Right lobe of liver (tissue), 6 donors: ENCODE measurements around the gene LDLR. TPM values are rescaled to one million over a fixed set of nuclear protein-coding genes. Genes with fewer than 3 reads are reported as not detected.
A peak's percentile ranks its signal among the peaks of the same experiment; 100 is the strongest.

ENCODE experiments used
- ATAC-seq, 4 donors: fragments of 200-7000 bp; cut with Tn5 transposase; one replicate each; pipeline ENCODE4 v1.9.1; 2020; ENCODE audit warnings: mild to moderate bottlenecking in 4 of 4, moderate library complexity in 4 of 4
- DNase-seq, 3 donors: peaks; one replicate each; pipeline ENCODE4 v3.0.0-alpha.2; 2020
- H3K27ac ChIP-seq, 3 donors: fragments of 200-600 bp; one replicate each; pipeline ENCODE4 v1.8.0; 2022
- H3K27me3 ChIP-seq, 2 donors: fragments of 200-600 bp; one replicate each; pipeline ENCODE4 v1.8.0; 2022
- H3K36me3 ChIP-seq, 4 donors: fragments of 200-600 bp; sonication (generic) in 1 of 4; one replicate each; pipeline versions ENCODE4 v1.5.1 to v1.8.0; 2017 to 2022; ENCODE audit warnings: control low read depth in 1 of 4
- H3K4me1 ChIP-seq, 4 donors: fragments of 200-600 bp; sonication (generic) in 1 of 4; one replicate each; pipeline versions ENCODE4 v1.5.1 to v1.8.0; 2017 to 2022; ENCODE audit warnings: control low read depth in 1 of 4
- H3K4me3 ChIP-seq, 3 donors: fragments of 200-600 bp; one replicate each; pipeline ENCODE4 v1.8.0; 2022
- H3K9me3 ChIP-seq, 4 donors: fragments of 200-600 bp; sonication (generic) in 1 of 4; one replicate each; pipeline versions ENCODE4 v1.5.1 to v1.8.0; 2017 to 2022; ENCODE audit warnings: control low read depth in 1 of 4
- CTCF ChIP-seq, 4 donors: fragments of 200-600 bp in 3 of 4; fragments of 450-650 bp in 1 of 4; IDR thresholded peaks; one replicate each; pipeline versions ENCODE4 v1.5.1 to v1.8.0; 2016 to 2022; ENCODE audit warnings: antibody characterized with exemption in 4 of 4, mild to moderate bottlenecking in 2 of 4
- POLR2A ChIP-seq: fragments of 450-650 bp; IDR thresholded peaks from one replicate; pipeline ENCODE4 v1.6.1; 2017; ENCODE audit warnings: antibody characterized with exemption, mild to moderate bottlenecking
- WGBS: methylation state at CpG from one replicate; pipeline ENCODE4 v1.1.6; 2018; ENCODE audit warnings: low coverage, low lambda C conversion rate; ENCODE audit not compliant: insufficient coverage; ENCODE audit errors: missing lambda C conversion rate; 5-methylcytosine and 5-hydroxymethylcytosine counted together
- intact Hi-C, 2 donors: fragments of 100-400 bp; cut with DNase I; formaldehyde crosslinking; loops; one replicate each; pipeline versions ENCODE4 v1.11.2 to v1.14.1; 2022
- total RNA-seq, 6 experiments: library from RNA; depleted of rRNA in 2 of 6; stranded (reverse); fragments of >200 nt in 2 of 6; fragmentation: NEBNext Ultra II Directional in 3 of 6; extraction: Animal tissue kit (Norgen Biotek cat#: 25700) in 3 of 6; gene quantifications; one replicate each; pipeline versions ENCODE4 v1.1.0 to v1.2.4, GENCODE V29; 2016 to 2023
- donor health status: DM: no; HTN: yes; CAD: no.
- donor health status: DM: no; HTN: no; CAD: no.
- donor health status: DM: no; HTN: no; CAD: no.
- donor health status: DM: no; HTN: yes; CAD: no.
- donor health status: DM: no; HTN: yes; CAD: no.

Gene LDLR
- total RNA-seq, 6 experiments from 2014 or later, result 8.6 to 117 (median 26.8) TPM

- H3K4me3 ChIP-seq, result no peak overlapping the region
- H3K27ac ChIP-seq, result peak overlapping the region; percentile 45 to 95 (median 76)
- no peaks in the 10 kb centered on the region for H3K36me3 ChIP-seq
- DNase-seq, result no peak
- WGBS, result 40% methylated on average over 2 of the region's 9 CpGs
- intact Hi-C loops, result no loop called here
- H3K9me3 ChIP-seq, result no peaks in the 10 kb centered on the region
- peaks cover 0 to 43% (median 23%) of the 10 kb centered on the region in 4 donors for H3K4me1 ChIP-seq
- no peak for ATAC-seq
- no peaks in the 10 kb centered on the region for H3K27me3 ChIP-seq
- TF ChIP-seq POLR2A, result no peak
- TF ChIP-seq CTCF (IDR thresholded peaks at IDR 0.05), result peak in 1 of 4 donors; percentile 10
These were observed 52.8 kb downstream of the LDLR start for GRCh38 chr19:11141937-11142527.

DNA sequence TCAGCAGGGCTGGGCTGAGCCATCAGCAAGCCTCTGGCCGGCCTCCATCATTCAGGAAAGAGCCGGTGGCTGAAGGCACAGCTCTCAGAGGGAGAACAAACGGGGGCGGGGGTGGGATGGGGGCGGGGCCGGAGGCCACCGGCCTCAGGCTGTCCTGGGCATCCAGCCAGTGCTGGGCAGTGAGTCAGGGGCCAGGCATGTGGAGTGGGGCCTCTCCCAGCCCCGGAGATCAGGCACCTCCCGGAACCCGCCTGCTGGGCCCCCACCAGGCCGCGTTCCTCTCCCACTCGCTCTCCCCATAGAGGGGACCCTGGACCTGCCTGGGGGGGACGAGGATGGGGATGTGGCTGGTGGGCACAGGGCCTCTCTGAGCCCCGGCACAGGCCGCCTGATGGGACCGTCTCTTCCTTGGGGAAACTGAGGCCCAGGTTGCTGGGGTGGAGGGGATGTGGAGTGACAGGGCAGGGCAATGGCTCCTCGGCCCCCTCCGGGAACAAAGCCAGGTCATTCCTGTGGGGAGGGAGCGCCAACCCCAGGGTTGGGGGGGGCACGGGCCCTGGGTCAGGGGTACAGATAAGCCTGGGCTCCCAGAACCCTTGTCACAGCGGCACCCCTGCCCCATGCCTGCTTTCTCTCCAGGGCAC, 53.4 kb downstream of the LDLR start:
- no peaks in the 10 kb centered on the region for H3K36me3 ChIP-seq
- H3K4me3 ChIP-seq, result peak overlapping the region in 2 of 3 donors; percentile 12
- peaks cover 0 to 43% (median 22%) of the 10 kb centered on the region in 4 donors for H3K4me1 ChIP-seq
- DNase-seq, result peak; percentile 82 to 92 (median 84)
- intact Hi-C loops, result no loop called here
- peak overlapping the region; percentile 76 to 95 (median 87) for H3K27ac ChIP-seq
- H3K9me3 ChIP-seq, result no peaks in the 10 kb centered on the region
- WGBS, result 0% methylated on average over 1 of the region's 22 CpGs
- ATAC-seq, result peak; percentile 50 to 71 (median 70)
- H3K27me3 ChIP-seq, result no peaks in the 10 kb centered on the region
- no peak for TF ChIP-seq CTCF (IDR thresholded peaks at IDR 0.05)
- no peak for TF ChIP-seq POLR2A

DNA sequence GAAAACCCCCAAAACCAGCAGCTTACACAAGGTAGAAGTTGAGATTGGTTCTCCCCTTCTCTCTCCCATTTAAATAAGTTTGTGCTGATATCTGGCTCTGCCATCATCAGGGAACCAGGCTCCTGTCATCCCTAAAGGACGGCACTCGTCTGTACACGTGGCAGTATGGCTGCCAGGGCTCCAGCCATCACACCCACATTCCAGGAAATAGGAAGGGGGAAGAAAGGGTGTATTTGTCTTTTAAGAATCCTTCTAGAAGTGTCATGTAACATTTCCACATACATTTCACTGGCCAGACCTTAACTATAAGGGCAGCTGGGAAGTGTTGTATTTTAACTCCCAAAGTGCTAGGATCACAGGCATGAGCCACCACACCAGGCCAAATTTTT, 56.3 kb downstream of the LDLR start:
- Histone ChIP-seq H3K4me1 (peaks cover 0 to 26% (median 11%) of the 10 kb centered on the region in 4 donors), H3K27ac (no peak overlapping the region), H3K9me3 (no peaks in the 10 kb centered on the region), H3K27me3 (no peaks in the 10 kb centered on the region), H3K36me3 (no peaks in the 10 kb centered on the region), H3K4me3 (no peak overlapping the region)
- intact Hi-C loops, result no loop called here
- 80% methylated on average over 1 of the region's 3 CpGs for WGBS
- ATAC-seq, result no peak
- TF ChIP-seq CTCF (IDR thresholded peaks at IDR 0.05) (no peak), POLR2A (no peak)
- no peak for DNase-seq

DNA sequence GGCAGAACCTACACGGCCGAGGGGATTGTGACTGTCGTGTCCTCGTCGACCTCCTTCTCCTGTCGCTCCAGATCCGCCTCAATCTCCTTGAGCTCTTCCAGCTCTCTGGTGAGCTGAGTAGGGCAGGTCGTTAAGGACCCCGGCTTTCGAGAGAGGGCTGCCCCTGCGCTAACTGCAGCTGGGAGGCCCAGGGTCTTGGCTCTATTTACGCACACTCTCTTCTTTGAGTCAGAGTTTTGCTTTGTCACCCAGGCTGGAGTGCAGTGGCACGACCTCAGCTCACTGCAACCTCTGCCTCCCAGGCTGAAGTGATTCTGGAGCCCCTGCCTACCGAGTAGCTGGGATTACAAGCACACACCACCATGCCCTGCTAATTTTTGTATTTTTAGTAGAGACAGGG, 58.7 kb downstream of the LDLR start:
- H3K27me3 ChIP-seq, result no peaks in the 10 kb centered on the region
- 84% methylated on average over 9 of the region's 14 CpGs for WGBS
- intact Hi-C loops, result no loop called here
- TF ChIP-seq POLR2A (no peak), CTCF (IDR thresholded peaks at IDR 0.05) (no peak)
- peaks cover 0 to 21% (median 10%) of the 10 kb centered on the region in 4 donors for H3K4me1 ChIP-seq
- ATAC-seq (no peak), DNase-seq (no peak)
- no peak overlapping the region for H3K27ac ChIP-seq
- no peak overlapping the region for H3K4me3 ChIP-seq
- no peaks in the 10 kb centered on the region for H3K36me3 ChIP-seq
- no peaks in the 10 kb centered on the region for H3K9me3 ChIP-seq
